Stimulated activated CD8-positive, alpha-beta memory T cell treated with anti-CD3 and anti-CD28 coated beads, Interleukin-12 subunit alpha, Interleukin-12 subunit beta, amount 100 ng/mL, for 24 hours (primary cell): ENCODE measurements around the gene SMARCA2.
A peak's percentile ranks its signal among the peaks of the same experiment; 100 is the strongest.

Experiments
- DNase-seq: peaks from one replicate; pipeline ENCODE4 v3.0.0-alpha.2; 2020; ENCODE audit errors: extremely low read depth

Gene SMARCA2

GRCh38 chr9:2213830-2214468, 198.8 kb downstream of the SMARCA2 start:
- DNase-seq = no peak

GRCh38 chr9:2214707-2215106, 199.6 kb downstream of the SMARCA2 start:
- no peak for DNase-seq

DNA sequence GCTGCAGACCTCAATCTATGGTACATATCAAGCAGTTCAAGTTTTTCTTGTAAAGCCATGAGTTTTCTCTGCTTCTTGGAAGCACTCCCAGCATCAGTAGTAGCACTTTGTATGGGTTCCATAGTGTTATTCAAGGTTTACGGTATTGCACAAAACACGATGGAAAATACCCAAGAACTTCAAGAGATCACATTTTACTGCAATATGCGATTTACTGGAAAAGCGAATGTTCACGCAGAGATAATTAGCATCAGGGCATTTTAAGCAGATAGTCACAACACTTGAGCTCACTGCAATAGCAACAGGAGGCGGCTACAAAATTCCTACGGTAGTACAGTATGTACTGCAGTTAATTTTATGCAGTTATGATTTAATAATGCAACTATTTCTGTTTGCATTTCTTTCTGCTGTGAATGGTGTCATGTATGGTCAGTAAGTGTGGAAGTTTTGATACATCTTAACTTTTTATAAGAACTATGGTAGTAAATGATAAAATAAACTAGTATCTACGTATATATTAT, 200.8 kb downstream of the SMARCA2 start:
- DNase-seq = no peak

DNA sequence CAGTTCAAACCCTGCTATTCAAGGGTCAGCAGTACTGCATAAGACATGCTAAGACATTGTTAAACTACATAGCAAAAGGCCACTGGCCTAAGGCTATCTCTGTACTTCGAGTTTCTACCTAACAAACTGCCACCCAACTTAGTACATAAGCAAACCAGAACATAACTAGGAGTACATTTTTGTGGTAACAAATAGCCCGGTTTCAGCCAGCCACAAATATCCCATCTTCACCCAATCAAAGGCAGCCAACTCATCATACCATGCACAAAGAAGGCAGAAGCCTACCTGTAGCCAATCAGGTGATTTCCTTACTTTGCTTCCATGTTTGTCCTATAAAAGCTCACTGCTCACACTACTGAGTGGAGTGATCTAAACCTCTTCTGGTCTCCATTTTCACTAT, 201.4 kb downstream of the SMARCA2 start:
- no peak for DNase-seq

DNA sequence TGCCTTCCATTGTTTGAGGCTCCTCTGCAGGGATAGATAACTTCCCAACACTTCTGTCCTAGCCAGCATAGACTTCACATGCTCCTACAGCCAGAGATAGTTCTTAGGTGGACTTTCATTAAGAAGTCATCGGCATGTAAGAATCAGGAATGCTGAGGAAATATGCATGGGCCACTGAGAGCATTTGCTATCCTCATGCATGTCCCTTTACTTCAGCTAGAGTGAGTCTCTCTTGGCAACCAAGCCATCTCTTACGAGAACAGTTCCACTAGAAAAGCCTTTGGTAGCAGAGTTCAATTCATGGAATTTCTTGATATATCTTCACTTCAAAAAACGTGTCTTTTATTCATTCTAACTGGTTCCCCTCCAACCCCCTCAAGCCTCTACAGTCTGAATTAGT, 202.4 kb downstream of the SMARCA2 start:
- DNase-seq = no peak

GRCh38 chr9:2220036-2220435, 204.9 kb downstream of the SMARCA2 start:
- no peak for DNase-seq

GRCh38 chr9:2227144-2227867, 212.2 kb downstream of the SMARCA2 start:
- DNase-seq = no peak

DNA sequence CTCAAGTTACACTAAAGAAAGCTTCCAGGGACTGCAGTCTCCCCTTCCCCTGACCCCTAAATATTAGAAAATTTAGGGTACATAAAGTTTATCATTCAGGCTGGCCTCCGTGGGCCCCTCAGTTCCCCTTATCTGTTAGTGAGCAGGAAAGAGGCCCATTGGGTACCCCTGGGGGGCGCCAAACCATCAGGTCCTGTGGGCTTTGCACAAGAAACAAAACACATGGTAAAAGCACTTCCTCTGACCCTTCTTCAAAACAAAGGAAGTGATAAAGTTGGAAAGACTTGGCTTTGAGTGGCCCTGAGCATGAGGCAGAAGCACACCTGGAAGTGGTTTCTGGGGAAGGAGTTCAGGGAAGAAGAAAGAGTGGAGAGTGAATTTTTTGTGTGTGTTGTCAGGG, 213.0 kb downstream of the SMARCA2 start:
- no peak for DNase-seq

DNA sequence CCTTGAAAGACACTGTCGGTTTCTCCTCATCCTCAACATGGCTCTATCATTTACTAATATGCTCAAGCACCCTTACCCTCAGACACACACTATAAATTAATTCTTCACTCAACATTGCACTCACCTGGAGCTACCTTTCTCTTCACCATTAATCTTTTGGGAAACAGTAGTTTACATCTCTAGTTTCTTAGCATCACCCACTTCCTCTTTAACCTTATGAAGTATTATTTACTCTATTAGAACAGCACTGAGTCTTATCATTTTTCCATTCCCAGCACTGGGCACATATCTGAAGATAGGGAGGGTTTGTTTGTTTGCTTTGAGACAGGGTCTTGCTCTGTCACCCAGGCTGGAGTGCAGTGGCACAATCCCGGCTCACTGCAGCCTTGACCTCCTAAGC, 213.5 kb downstream of the SMARCA2 start:
- DNase-seq = no peak

GRCh38 chr9:2229109-2229721, 214.1 kb downstream of the SMARCA2 start:
- DNase-seq = no peak

- no peak for DNase-seq
Measured at GRCh38 chr9:2230362-2230761, 215.2 kb downstream of the SMARCA2 start.

- DNase-seq = no peak
Measured at GRCh38 chr9:2231101-2231500, 216.0 kb downstream of the SMARCA2 start.

DNA sequence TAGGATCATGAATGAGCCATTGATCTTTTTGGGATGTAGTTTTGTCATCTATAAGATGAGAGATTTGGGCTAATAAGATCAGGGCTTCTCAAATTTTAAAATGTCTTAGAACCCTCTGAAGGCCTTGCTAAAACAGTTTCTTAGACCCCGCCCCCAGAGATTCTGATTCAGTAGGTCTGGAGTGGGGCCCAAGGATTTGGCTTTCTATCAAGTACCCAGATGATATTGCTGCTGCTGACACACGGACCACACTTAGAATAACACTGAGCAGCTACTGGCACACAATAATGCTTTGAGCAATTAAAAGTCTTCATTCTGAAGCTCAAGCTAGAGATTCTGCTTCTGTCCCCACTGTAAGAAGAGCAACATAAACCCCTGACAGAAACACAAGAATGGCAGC, 216.7 kb downstream of the SMARCA2 start:
- DNase-seq = no peak

GRCh38 chr9:2233274-2233673, 218.1 kb downstream of the SMARCA2 start:
- no peak for DNase-seq

GRCh38 chr9:2234371-2234893, 219.3 kb downstream of the SMARCA2 start:
- DNase-seq = no peak

- no peak for DNase-seq
Measured at GRCh38 chr9:2235623-2236022, 220.5 kb downstream of the SMARCA2 start.

DNA sequence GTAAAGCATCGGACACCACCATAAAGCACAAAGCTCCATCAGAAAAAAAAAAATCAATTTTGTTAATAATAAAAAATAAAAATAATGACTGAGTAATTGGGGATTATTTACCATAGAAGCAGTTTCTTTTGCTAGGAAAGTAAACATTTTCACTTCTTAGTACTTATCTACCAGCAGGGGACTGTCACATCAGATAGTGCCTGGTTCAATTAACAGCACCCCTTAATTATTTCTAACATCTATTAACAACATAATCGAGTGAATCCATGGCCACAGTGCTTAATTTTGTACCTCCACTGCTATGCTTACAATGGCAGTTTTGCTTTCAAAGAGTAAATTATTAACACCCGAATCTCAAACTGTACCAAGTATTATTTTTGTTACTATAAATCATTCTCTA, 221.7 kb downstream of the SMARCA2 start:
- DNase-seq = no peak

DNA sequence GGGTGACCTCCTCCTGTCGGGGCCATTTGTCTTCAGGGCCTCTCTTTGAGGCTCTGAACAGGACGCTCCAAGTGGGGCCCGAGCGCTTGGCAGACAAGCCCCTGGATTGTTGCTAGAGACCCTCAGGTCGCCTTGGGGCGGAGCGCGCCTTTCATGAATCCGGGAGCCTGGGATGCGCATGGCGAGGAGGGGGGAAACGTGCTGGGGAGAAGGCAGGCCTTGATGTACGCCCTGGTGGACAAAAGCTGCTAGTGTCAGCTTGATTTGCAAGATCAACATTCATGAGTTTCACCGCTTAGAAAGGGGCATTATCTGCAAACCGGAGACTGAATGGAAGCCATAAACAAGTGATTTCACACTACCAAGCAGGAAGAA, 226.3 kb downstream of the SMARCA2 start:
- no peak for DNase-seq

- DNase-seq = peak; percentile 26
Measured at GRCh38 chr9:2241836-2242741, 226.9 kb downstream of the SMARCA2 start.

DNA sequence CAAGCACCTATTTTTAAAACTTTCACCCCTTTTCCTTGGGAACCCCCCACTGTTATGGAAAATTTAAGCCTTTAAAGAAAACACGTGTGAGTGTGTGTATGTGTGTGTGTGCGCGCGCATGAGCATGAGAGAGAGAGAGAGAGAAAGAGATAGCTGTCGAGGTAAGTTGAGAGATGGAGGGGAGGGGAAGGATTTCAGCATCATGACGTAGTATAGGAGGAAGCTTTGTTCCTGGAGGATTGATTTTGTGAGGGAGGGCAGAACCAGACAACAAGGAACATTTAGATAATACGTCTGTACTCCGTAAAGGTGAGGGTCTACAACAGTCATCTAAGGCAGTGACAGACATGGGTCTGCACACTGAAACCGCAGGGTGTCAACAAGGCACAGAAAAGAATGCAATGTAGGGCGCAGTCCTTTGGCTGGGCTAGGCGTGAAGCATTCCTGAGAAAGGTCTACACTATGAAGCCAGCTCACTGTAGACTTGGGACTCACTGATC, 227.7 kb downstream of the SMARCA2 start:
- no peak for DNase-seq
